Measurements from ENCODE around the gene EXTL2.
A peak's percentile ranks its signal among the peaks of the same experiment; 100 is the strongest.

Gene EXTL2

GRCh38 chr1:100927276-100927675 is 32.6 kb upstream of the EXTL2 start:
- FAIRE-seq = no peak
- no peak for TF ChIP-seq POLR2AphosphoS5 (IDR thresholded peaks at IDR 0.05; ENCODE audit: low read depth, low read length)
- no peak for TF ChIP-seq TAF1 (IDR thresholded peaks at IDR 0.05; ENCODE audit: borderline replicate concordance, low read depth, low read length)
- TF ChIP-seq POLR2A (IDR thresholded peaks at IDR 0.05; ENCODE audit: low read depth, low read length) = no peak
- no peak for DNase-seq (ENCODE audit: insufficient read length)

DNA sequence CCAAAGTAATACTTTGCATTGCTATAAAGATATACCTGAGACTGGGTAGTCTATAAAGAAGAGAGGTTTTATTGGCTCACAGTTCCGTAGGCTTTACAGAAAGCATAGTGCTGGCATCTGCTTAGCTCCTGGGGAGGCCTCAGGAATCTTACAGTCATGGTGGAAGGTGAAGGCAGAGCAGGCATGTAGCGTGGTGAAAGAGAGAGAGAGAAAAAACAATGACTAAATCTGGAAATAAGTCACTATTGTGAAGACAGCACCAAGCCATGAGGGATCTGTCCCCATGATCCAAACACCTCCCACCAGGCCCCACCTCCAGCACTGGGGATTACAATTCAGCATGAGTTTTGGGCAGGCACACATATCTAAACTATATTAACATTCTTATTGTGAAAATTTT is 31.6 kb upstream of the EXTL2 start:
- DNase-seq (ENCODE audit: insufficient read length) (no peak), FAIRE-seq (no peak)
- TF ChIP-seq TAF1 (IDR thresholded peaks at IDR 0.05; ENCODE audit: borderline replicate concordance, low read depth, low read length) (no peak), POLR2AphosphoS5 (IDR thresholded peaks at IDR 0.05; ENCODE audit: low read depth, low read length) (no peak), POLR2A (IDR thresholded peaks at IDR 0.05; ENCODE audit: low read depth, low read length) (no peak)

- DNase-seq (ENCODE audit: insufficient read length) (no peak), FAIRE-seq (peak; percentile 42)
- TF ChIP-seq POLR2AphosphoS5 (IDR thresholded peaks at IDR 0.05; ENCODE audit: low read depth, low read length) (no peak), TAF1 (IDR thresholded peaks at IDR 0.05; ENCODE audit: borderline replicate concordance, low read depth, low read length) (no peak), POLR2A (IDR thresholded peaks at IDR 0.05; ENCODE audit: low read depth, low read length) (no peak)
These were observed 30.3 kb upstream of the EXTL2 start for GRCh38 chr1:100924991-100925390.

- TF ChIP-seq POLR2A (IDR thresholded peaks at IDR 0.05; ENCODE audit: low read depth, low read length) = no peak
- TF ChIP-seq POLR2AphosphoS5 (IDR thresholded peaks at IDR 0.05; ENCODE audit: low read depth, low read length) = no peak
- TF ChIP-seq TAF1 (IDR thresholded peaks at IDR 0.05; ENCODE audit: borderline replicate concordance, low read depth, low read length) = no peak
- no peak for DNase-seq (ENCODE audit: insufficient read length)
- no peak for FAIRE-seq
These were observed 29.6 kb upstream of the EXTL2 start for GRCh38 chr1:100924212-100924611.

DNA sequence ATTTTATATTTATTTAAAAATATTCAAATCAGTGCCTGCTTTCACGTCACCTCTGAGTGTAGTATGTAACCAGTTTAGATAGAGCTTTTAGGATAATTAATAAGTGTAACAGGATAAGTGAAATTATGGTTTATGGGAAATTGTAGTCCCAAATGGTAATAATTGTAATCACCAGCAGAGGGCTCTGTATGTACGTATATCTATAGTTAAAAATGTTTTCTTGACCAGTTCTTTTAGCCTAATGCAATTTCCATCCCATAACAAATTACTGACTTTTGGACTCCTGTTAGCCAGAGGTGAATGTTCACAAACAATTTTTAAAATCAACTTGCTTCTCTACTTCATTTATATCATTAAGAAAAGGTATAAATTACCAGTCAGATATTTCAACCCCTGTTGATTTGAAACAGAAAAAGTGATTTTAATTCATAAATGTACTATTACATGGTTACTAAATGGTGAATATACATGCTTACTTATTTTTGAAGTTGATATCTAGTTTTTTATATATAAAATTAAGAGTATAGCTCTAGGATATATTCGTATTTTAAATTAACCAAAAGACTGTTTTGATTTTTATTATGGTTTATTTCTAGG is 26.6 kb upstream of the EXTL2 start:
- peak; percentile 24 for FAIRE-seq
- no peak for TF ChIP-seq POLR2AphosphoS5 (IDR thresholded peaks at IDR 0.05; ENCODE audit: low read depth, low read length)
- TF ChIP-seq POLR2A (IDR thresholded peaks at IDR 0.05; ENCODE audit: low read depth, low read length) = no peak
- TF ChIP-seq TAF1 (IDR thresholded peaks at IDR 0.05; ENCODE audit: borderline replicate concordance, low read depth, low read length) = no peak
- DNase-seq (ENCODE audit: insufficient read length) = no peak

- DNase-seq (ENCODE audit: insufficient read length) = no peak
- no peak for FAIRE-seq
- TF ChIP-seq POLR2AphosphoS5 (IDR thresholded peaks at IDR 0.05; ENCODE audit: low read depth, low read length) (no peak), TAF1 (IDR thresholded peaks at IDR 0.05; ENCODE audit: borderline replicate concordance, low read depth, low read length) (no peak), POLR2A (IDR thresholded peaks at IDR 0.05; ENCODE audit: low read depth, low read length) (no peak)
These were observed 17.4 kb upstream of the EXTL2 start for GRCh38 chr1:100912019-100912418.

DNA sequence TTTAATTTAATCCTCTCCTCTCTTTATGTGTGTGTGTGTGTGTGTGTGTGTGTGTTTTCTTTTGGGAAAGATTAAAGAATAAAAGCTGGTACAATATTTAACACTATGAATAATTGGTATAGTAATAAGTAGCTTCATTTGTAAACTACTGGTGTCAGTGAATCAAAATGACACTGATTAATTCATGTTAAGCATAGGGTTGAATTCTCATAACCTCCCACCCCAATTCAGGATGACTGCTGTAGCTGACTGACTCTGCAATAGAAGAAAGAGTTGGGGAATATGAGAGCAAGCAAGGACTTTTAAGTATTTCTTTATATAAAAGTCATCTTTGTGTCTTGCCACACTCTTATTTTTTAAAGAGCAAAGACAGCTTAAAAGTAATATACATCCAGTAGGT is 14.4 kb upstream of the EXTL2 start:
- no peak for FAIRE-seq
- TF ChIP-seq POLR2A (IDR thresholded peaks at IDR 0.05; ENCODE audit: low read depth, low read length) (no peak), TAF1 (IDR thresholded peaks at IDR 0.05; ENCODE audit: borderline replicate concordance, low read depth, low read length) (no peak), POLR2AphosphoS5 (IDR thresholded peaks at IDR 0.05; ENCODE audit: low read depth, low read length) (no peak)

GRCh38 chr1:100907887-100908286 is 13.2 kb upstream of the EXTL2 start:
- DNase-seq (ENCODE audit: insufficient read length) (no peak), FAIRE-seq (no peak)
- TF ChIP-seq POLR2A (IDR thresholded peaks at IDR 0.05; ENCODE audit: low read depth, low read length) = no peak
- no peak for TF ChIP-seq POLR2AphosphoS5 (IDR thresholded peaks at IDR 0.05; ENCODE audit: low read depth, low read length)
- no peak for TF ChIP-seq TAF1 (IDR thresholded peaks at IDR 0.05; ENCODE audit: borderline replicate concordance, low read depth, low read length)

More for the DNA sequence above, 14.4 kb upstream of the EXTL2 start:
- no peak for DNase-seq (ENCODE audit: insufficient read length)

DNA sequence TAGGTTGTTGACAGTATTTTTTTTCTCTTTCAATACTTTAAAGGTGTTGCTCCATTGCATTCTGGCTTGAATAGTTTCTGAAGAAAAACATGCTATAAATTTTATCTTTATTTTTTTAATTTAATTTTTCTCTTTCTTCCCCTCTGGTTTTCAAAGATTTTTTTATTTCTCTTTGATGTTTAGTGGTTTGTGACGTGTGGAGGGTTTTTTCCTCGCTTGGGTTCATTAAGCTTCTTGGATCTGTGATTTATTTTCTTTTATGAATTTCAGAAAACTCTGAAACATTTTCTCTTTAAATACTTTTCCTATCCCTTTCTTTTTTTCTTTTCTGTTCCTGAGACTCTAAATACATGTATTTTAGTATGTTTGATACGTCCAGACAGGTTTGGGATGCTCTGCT is 10.5 kb upstream of the EXTL2 start:
- TF ChIP-seq TAF1 (IDR thresholded peaks at IDR 0.05; ENCODE audit: borderline replicate concordance, low read depth, low read length) (no peak), POLR2A (IDR thresholded peaks at IDR 0.05; ENCODE audit: low read depth, low read length) (no peak)
- no peak for DNase-seq (ENCODE audit: insufficient read length)
- FAIRE-seq = no peak

GRCh38 chr1:100904528-100904927 is 9.9 kb upstream of the EXTL2 start:
- TF ChIP-seq POLR2AphosphoS5 (IDR thresholded peaks at IDR 0.05; ENCODE audit: low read depth, low read length) (no peak), POLR2A (IDR thresholded peaks at IDR 0.05; ENCODE audit: low read depth, low read length) (no peak), TAF1 (IDR thresholded peaks at IDR 0.05; ENCODE audit: borderline replicate concordance, low read depth, low read length) (no peak)
- no peak for DNase-seq (ENCODE audit: insufficient read length)
- no peak for FAIRE-seq

DNA sequence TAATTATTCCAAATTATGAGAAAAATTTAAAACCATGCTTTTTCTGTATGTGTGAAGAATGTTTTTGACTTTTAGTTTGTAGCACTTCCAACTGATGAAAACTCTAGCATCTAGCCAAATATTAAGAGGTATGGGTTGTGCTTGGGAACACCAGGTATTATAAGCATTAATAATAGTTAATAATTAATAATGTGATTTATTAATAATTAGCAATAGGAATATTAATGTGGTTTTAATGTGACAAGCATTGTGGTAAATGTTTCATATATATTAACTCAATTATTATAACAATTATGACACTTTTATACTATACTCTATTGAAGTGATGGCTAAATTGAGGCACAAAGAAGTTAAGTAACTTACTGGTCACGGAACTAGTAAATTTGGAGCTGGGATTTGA is 9.1 kb upstream of the EXTL2 start:
- TF ChIP-seq POLR2A (IDR thresholded peaks at IDR 0.05; ENCODE audit: low read depth, low read length) = no peak
- TF ChIP-seq POLR2AphosphoS5 (IDR thresholded peaks at IDR 0.05; ENCODE audit: low read depth, low read length) = no peak
- TF ChIP-seq TAF1 (IDR thresholded peaks at IDR 0.05; ENCODE audit: borderline replicate concordance, low read depth, low read length) = no peak
- DNase-seq (ENCODE audit: insufficient read length) (no peak), FAIRE-seq (no peak)

DNA sequence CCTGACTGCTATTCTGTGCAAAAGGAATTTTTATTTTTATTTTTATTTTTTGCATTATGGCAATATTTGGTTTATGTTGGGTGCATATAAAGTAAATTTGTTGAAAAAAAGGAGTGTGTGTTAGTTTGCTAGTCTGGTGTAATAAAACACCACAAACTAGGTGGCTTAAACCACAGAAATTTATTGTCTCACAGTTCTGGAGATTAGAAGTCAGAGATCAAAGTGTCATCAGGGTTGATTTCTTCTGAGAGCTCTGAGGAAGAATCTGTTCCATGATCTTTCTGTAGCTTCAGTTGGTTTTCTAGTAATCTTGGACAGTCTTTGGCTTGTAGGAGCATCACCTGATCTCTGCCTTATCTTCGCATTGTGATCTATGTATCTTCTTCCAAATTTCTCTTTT is 7.7 kb upstream of the EXTL2 start:
- FAIRE-seq (no peak), DNase-seq (ENCODE audit: insufficient read length) (no peak)
- no peak for TF ChIP-seq POLR2AphosphoS5 (IDR thresholded peaks at IDR 0.05; ENCODE audit: low read depth, low read length)
- TF ChIP-seq TAF1 (IDR thresholded peaks at IDR 0.05; ENCODE audit: borderline replicate concordance, low read depth, low read length) = no peak
- TF ChIP-seq POLR2A (IDR thresholded peaks at IDR 0.05; ENCODE audit: low read depth, low read length) = no peak

Data from GM12892 (cell line).